Fibroblast of lung (primary cell): ENCODE measurements around the gene ABI3. TPM values are rescaled to one million over a fixed set of nuclear protein-coding genes. Genes with fewer than 3 reads are reported as not detected.

Experiments used
- DNase-seq, 2 donors: peaks; one replicate each; pipeline versions ENCODE4 v3.0.0 to v3.0.0-alpha.2; 2010; ENCODE audit warnings: low read depth in 2 of 2
- H2AFZ ChIP-seq: 2 replicates; pipeline ENCODE4 v1.5.1; 2012; ENCODE audit warnings: low read length, control low read depth, inconsistent platforms
- H3K27ac ChIP-seq: 2 replicates; pipeline ENCODE4 v1.5.1; 2011; ENCODE audit warnings: low read length, control low read depth; ENCODE audit not compliant: insufficient read depth
- H3K27me3 ChIP-seq: 2 replicates; pipeline ENCODE4 v1.5.1; 2011; ENCODE audit warnings: mild to moderate bottlenecking, low read length; ENCODE audit not compliant: control insufficient read depth, insufficient read depth
- H3K36me3 ChIP-seq: 2 replicates; pipeline ENCODE4 v1.5.1; 2011; ENCODE audit warnings: low read length; ENCODE audit not compliant: control insufficient read depth, insufficient read depth
- H3K4me1 ChIP-seq: 2 replicates; pipeline ENCODE4 v1.5.1; 2011; ENCODE audit warnings: low read length; ENCODE audit not compliant: control insufficient read depth, insufficient read depth; ENCODE audit errors: extremely low read depth
- H3K4me2 ChIP-seq: 2 replicates; pipeline ENCODE4 v1.5.1; 2011; ENCODE audit warnings: low read length, control low read depth; ENCODE audit not compliant: insufficient read depth; ENCODE audit errors: extremely low read depth
- H3K4me3 ChIP-seq, 4 experiments: fragments of 200-600 bp in 1 of 4; sonication (generic) in 1 of 4; replicated peaks in 1 of 4; 2 replicates each; pipeline ENCODE4 v1.5.1; 2011 to 2016; ENCODE audit warnings: low read length in 4 of 4, low read depth in 3 of 4, mild to moderate bottlenecking in 3 of 4, control low read depth in 2 of 4, inconsistent platforms in 1 of 4, mixed read lengths in 1 of 4; ENCODE audit not compliant: insufficient read depth in 1 of 4; ENCODE audit errors: control extremely low read depth in 1 of 4
- H3K79me2 ChIP-seq: 2 replicates; pipeline ENCODE4 v1.5.1; 2012; ENCODE audit warnings: mild to moderate bottlenecking, low read length, inconsistent platforms; ENCODE audit not compliant: control insufficient read depth, insufficient read depth
- H3K9ac ChIP-seq: 2 replicates; pipeline ENCODE4 v1.5.1; 2011; ENCODE audit warnings: mild to moderate bottlenecking, low read length, control low read depth; ENCODE audit not compliant: insufficient read depth
- H3K9me3 ChIP-seq: 2 replicates; pipeline ENCODE4 v1.5.1; 2012; ENCODE audit warnings: low read depth, low read length; ENCODE audit not compliant: control insufficient read depth, insufficient read depth
- H4K20me1 ChIP-seq: 2 replicates; pipeline ENCODE4 v1.5.1; 2011; ENCODE audit warnings: low read length; ENCODE audit not compliant: control insufficient read depth, insufficient read depth; ENCODE audit errors: extremely low read depth
- EZH2 ChIP-seq: IDR thresholded peaks from 2 replicates; pipeline ENCODE4 v1.5.1; 2012; ENCODE audit warnings: low read length, control low read depth, mild to moderate bottlenecking; ENCODE audit errors: missing control alignments
- polyA plus RNA-seq, 2 donors: library from polyadenylated mRNA; depleted of rRNA in 1 of 2; stranded (reverse) in 1 of 2; unstranded in 1 of 2; fragments of >200 nt; gene quantifications; 2 replicates each; pipeline ENCODE4 v1.2.1, GENCODE V29; 2011 to 2012; ENCODE audit warnings: missing spikeins in 1 of 2
- total RNA-seq: library from RNA; depleted of rRNA; stranded (reverse); fragments of >200 nt; gene quantifications from 2 replicates; pipeline ENCODE4 v1.2.1, GENCODE V29; 2014
- TF ChIP-seq, protein P1 (sequence below), 2 donors: IDR thresholded peaks in 1 of 2; conservative IDR thresholded peaks in 1 of 2; 1 replicate in 1 of 2; 2 replicates in 1 of 2; pipeline ENCODE4 v1.5.1; 2011 to 2012; ENCODE audit warnings: low read length in 2 of 2, control low read depth in 1 of 2, inconsistent platforms in 1 of 2, low read depth in 1 of 2, mild to moderate bottlenecking in 1 of 2

ABI3 gene
- total and polyA plus RNA-seq, 2 donors (not counting 1 experiment from before 2014, with no cell fraction given), result 1.3 TPM; not detected in 1

GRCh38 chr17:49204516-49204915 is 6.0 kb upstream of the ABI3 start:
- no peaks in the 10 kb centered on the region for H3K4me1 ChIP-seq
- H3K27me3 ChIP-seq, result no peaks in the 10 kb centered on the region
- H3K27ac ChIP-seq, result no peak overlapping the region
- no peak overlapping the region for H3K4me2 ChIP-seq
- H4K20me1 ChIP-seq, result no peaks in the 10 kb centered on the region
- no peaks in the 10 kb centered on the region for H3K79me2 ChIP-seq
- no peak overlapping the region for H3K9ac ChIP-seq
- no peak overlapping the region for H3K4me3 ChIP-seq
- H3K9me3 ChIP-seq, result no peaks in the 10 kb centered on the region
- no peaks in the 10 kb centered on the region for H3K36me3 ChIP-seq
- no peak overlapping the region for H2AFZ ChIP-seq
- no peak for DNase-seq
- TF ChIP-seq, protein P1, sequence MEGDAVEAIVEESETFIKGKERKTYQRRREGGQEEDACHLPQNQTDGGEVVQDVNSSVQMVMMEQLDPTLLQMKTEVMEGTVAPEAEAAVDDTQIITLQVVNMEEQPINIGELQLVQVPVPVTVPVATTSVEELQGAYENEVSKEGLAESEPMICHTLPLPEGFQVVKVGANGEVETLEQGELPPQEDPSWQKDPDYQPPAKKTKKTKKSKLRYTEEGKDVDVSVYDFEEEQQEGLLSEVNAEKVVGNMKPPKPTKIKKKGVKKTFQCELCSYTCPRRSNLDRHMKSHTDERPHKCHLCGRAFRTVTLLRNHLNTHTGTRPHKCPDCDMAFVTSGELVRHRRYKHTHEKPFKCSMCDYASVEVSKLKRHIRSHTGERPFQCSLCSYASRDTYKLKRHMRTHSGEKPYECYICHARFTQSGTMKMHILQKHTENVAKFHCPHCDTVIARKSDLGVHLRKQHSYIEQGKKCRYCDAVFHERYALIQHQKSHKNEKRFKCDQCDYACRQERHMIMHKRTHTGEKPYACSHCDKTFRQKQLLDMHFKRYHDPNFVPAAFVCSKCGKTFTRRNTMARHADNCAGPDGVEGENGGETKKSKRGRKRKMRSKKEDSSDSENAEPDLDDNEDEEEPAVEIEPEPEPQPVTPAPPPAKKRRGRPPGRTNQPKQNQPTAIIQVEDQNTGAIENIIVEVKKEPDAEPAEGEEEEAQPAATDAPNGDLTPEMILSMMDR (conservative IDR thresholded peaks at IDR 0.05 in 1 of 2, IDR thresholded peaks at IDR 0.05 in 1 of 2; ENCODE audit: low read depth in 1 of 2, low read length in 2 of 2), result no peak
- no peak for TF ChIP-seq EZH2

DNA sequence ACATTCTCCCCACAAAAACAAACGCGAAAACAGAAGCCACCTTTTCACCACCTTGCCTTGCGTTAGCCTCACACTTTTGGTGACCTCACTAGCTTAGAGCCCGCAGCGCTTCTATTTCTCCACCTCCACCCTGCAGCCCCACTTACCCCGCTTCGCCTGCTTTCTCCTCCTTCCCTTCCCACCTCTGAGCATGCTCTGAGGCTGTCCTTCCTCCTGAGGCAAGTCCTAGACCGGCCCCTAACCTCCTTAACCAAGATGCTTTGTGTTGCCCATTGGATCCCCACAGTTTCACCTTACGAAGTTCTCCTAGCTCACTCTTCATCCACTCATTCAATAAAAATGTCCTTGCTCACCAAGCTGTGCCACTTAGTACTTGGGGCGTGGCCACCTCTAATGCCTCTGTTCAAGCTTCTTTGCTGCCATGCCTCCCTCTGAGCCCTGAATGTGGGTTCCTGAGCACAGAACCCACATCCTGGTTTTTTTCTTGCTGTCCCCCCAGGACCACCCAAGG is 1.4 kb upstream of the ABI3 start:
- DNase-seq, result no peak
- Histone ChIP-seq H3K4me3 (no peak overlapping the region), H3K27me3 (peaks cover 13% of the 10 kb centered on the region), H3K4me2 (no peak overlapping the region), H3K9ac (no peak overlapping the region), H3K27ac (no peak overlapping the region), H4K20me1 (no peaks in the 10 kb centered on the region), H3K36me3 (no peaks in the 10 kb centered on the region), H3K9me3 (no peaks in the 10 kb centered on the region), H2AFZ (no peak overlapping the region), H3K79me2 (no peaks in the 10 kb centered on the region), H3K4me1 (peaks cover 4% of the 10 kb centered on the region)
- no peak for TF ChIP-seq EZH2
- TF ChIP-seq, protein P1 (conservative IDR thresholded peaks at IDR 0.05 in 1 of 2, IDR thresholded peaks at IDR 0.05 in 1 of 2; ENCODE audit: low read depth in 1 of 2, low read length in 2 of 2), result no peak

DNA sequence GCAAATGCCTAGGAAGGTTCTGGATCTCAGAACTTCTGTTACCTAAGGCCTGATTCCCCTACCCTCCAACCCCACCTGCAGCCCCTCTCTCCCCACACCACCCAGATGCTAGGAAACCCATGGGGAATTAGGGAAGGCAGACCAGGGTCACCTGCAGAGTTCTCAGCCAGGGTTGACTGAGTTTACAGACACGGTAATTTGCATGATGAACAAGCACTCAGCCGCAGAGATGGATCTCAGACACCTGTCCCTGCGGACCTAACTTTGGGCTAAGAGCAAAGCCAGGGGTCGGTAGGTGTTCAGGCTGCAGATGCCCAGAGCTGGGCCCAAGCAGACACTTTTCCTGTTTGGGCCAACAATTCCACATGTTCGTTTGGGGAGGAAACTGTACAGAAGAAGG is 2.9 kb downstream of the ABI3 start:
- H3K4me2 ChIP-seq, result no peak overlapping the region
- H3K9me3 ChIP-seq, result no peaks in the 10 kb centered on the region
- H4K20me1 ChIP-seq, result no peaks in the 10 kb centered on the region
- no peaks in the 10 kb centered on the region for H3K79me2 ChIP-seq
- H3K4me3 ChIP-seq, result no peak overlapping the region
- H2AFZ ChIP-seq, result no peak overlapping the region
- no peak overlapping the region for H3K27ac ChIP-seq
- peaks cover 13% of the 10 kb centered on the region for H3K27me3 ChIP-seq
- no peak overlapping the region for H3K9ac ChIP-seq
- H3K36me3 ChIP-seq, result no peaks in the 10 kb centered on the region
- DNase-seq, result no peak
- peaks cover 4% of the 10 kb centered on the region for H3K4me1 ChIP-seq
- TF ChIP-seq EZH2, result no peak
- TF ChIP-seq, protein P1 (conservative IDR thresholded peaks at IDR 0.05 in 1 of 2, IDR thresholded peaks at IDR 0.05 in 1 of 2; ENCODE audit: low read depth in 1 of 2, low read length in 2 of 2), result no peak
